HG03039 (cell line): ENCODE measurements around the gene CLIC5.

ENCODE experiments used
- ATAC-seq: cut with Tn5 transposase; IDR thresholded peaks from one replicate; pipeline ENCODE4 v1.9.1; 2021; ENCODE audit warnings: mild to moderate bottlenecking, moderate library complexity; ENCODE audit not compliant: unreplicated experiment

Gene CLIC5

GRCh38 chr6:45966340-45966739 is 49.3 kb downstream of the CLIC5 start:
- ATAC-seq: no peak

- ATAC-seq: no peak
Observed at GRCh38 chr6:45965792-45966191, 49.9 kb downstream of the CLIC5 start.

GRCh38 chr6:45965007-45965406 is 50.7 kb downstream of the CLIC5 start:
- ATAC-seq: no peak

GRCh38 chr6:45964300-45964699 is 51.4 kb downstream of the CLIC5 start:
- ATAC-seq: no peak

GRCh38 chr6:45963896-45964295 is 51.8 kb downstream of the CLIC5 start:
- ATAC-seq: no peak

GRCh38 chr6:45961125-45961524 is 54.5 kb downstream of the CLIC5 start:
- ATAC-seq: no peak

- no peak for ATAC-seq
Observed at GRCh38 chr6:45959534-45960145, 56.0 kb downstream of the CLIC5 start.

- no peak for ATAC-seq
Observed at GRCh38 chr6:45956663-45957062, 59.0 kb downstream of the CLIC5 start.

- ATAC-seq: no peak
Observed at GRCh38 chr6:45956176-45956575, 59.5 kb downstream of the CLIC5 start.

GRCh38 chr6:45955597-45955996 is 60.1 kb downstream of the CLIC5 start:
- ATAC-seq: no peak

GRCh38 chr6:45952546-45952945 is 63.1 kb downstream of the CLIC5 start:
- no peak for ATAC-seq

GRCh38 chr6:45952168-45952529 is 63.5 kb downstream of the CLIC5 start:
- no peak for ATAC-seq

- no peak for ATAC-seq
Observed at GRCh38 chr6:45951321-45952167, 64.1 kb downstream of the CLIC5 start.

GRCh38 chr6:45949256-45949655 is 66.4 kb downstream of the CLIC5 start:
- ATAC-seq: no peak

GRCh38 chr6:45947807-45948206 is 67.9 kb downstream of the CLIC5 start:
- no peak for ATAC-seq

GRCh38 chr6:45946887-45947286 is 68.8 kb downstream of the CLIC5 start:
- no peak for ATAC-seq

GRCh38 chr6:45946352-45946751 is 69.3 kb downstream of the CLIC5 start:
- ATAC-seq: no peak

- ATAC-seq: no peak
Observed at GRCh38 chr6:45942953-45943352, 72.7 kb downstream of the CLIC5 start.

- no peak for ATAC-seq
Observed at GRCh38 chr6:45933855-45934254, 81.8 kb downstream of the CLIC5 start.

GRCh38 chr6:45931232-45931631 is 84.4 kb downstream of the CLIC5 start:
- ATAC-seq: no peak

- ATAC-seq: no peak
Observed at GRCh38 chr6:45930420-45931040, 85.1 kb downstream of the CLIC5 start.
